HEK293 (cell line): ENCODE measurements around the gene RAB1B.

ENCODE experiments used
- EGR2 ChIP-seq: fragments of 450-650 bp; formaldehyde crosslinking; IDR thresholded peaks from 2 replicates; pipeline ENCODE4 v1.5.1; 2016; ENCODE audit warnings: low read depth, missing biosample characterization, missing genetic modification characterization
- GLI4 ChIP-seq: fragments of 450-650 bp; formaldehyde crosslinking; IDR thresholded peaks from 2 replicates; pipeline ENCODE4 v1.5.1; 2016; ENCODE audit warnings: missing biosample characterization, missing genetic modification characterization
- KLF9 ChIP-seq: fragments of 450-650 bp; formaldehyde crosslinking; IDR thresholded peaks from 2 replicates; pipeline ENCODE4 v1.5.1; 2016; ENCODE audit warnings: missing biosample characterization, missing genetic modification characterization, low read depth
- PBX3 ChIP-seq: sonication (generic); formaldehyde crosslinking; IDR thresholded peaks from 2 replicates; pipeline ENCODE4 v1.8.1; 2022; ENCODE audit warnings: mild to moderate bottlenecking, moderate library complexity, missing genetic modification reagents
- REPIN1 ChIP-seq: fragments of 450-650 bp; formaldehyde crosslinking; IDR thresholded peaks from 2 replicates; pipeline ENCODE4 v1.5.1; 2017; ENCODE audit warnings: missing biosample characterization, missing genetic modification characterization, low read depth
- SCRT1 ChIP-seq: fragments of 450-650 bp; formaldehyde crosslinking; IDR thresholded peaks from 2 replicates; pipeline ENCODE4 v1.5.1; 2016; ENCODE audit warnings: missing biosample characterization, missing genetic modification characterization, borderline replicate concordance
- SP3 ChIP-seq: fragments of 450-650 bp; formaldehyde crosslinking; IDR thresholded peaks from 2 replicates; pipeline ENCODE4 v1.5.1; 2016; ENCODE audit warnings: missing biosample characterization, missing genetic modification characterization
- TCF7L2 ChIP-seq: IDR thresholded peaks from 2 replicates; pipeline ENCODE4 v1.6.1; 2011; ENCODE audit warnings: low read depth, mild to moderate bottlenecking, inconsistent platforms, low read length, moderate library complexity, borderline replicate concordance
- WT1 ChIP-seq: fragments of 450-650 bp; formaldehyde crosslinking; IDR thresholded peaks from 2 replicates; pipeline ENCODE4 v1.5.1; 2016; ENCODE audit warnings: missing biosample characterization, missing genetic modification characterization
- YY1 ChIP-seq: fragments of 450-650 bp; formaldehyde crosslinking; IDR thresholded peaks from 2 replicates; pipeline ENCODE4 v1.5.1; 2018; ENCODE audit warnings: missing biosample characterization, missing genetic modification characterization
- ZFHX2 ChIP-seq: fragments of 450-650 bp; formaldehyde crosslinking; conservative IDR thresholded peaks from 2 replicates; pipeline ENCODE4 v1.5.1; 2016; ENCODE audit warnings: missing biosample characterization, missing genetic modification characterization
- ZNF112 ChIP-seq: fragments of 450-650 bp; formaldehyde crosslinking; IDR thresholded peaks from 2 replicates; pipeline ENCODE4 v1.5.0; 2017; ENCODE audit warnings: missing biosample characterization, missing genetic modification characterization
- ZNF132 ChIP-seq: fragments of 450-650 bp; formaldehyde crosslinking; IDR thresholded peaks from 2 replicates; pipeline ENCODE4 v1.5.1; 2017; ENCODE audit warnings: missing biosample characterization, missing genetic modification characterization, borderline replicate concordance
- ZNF184 ChIP-seq: fragments of 450-650 bp; IDR thresholded peaks from 2 replicates; pipeline ENCODE4 v1.5.1; 2018; ENCODE audit warnings: missing biosample characterization, mild to moderate bottlenecking, missing genetic modification characterization
- ZNF2 ChIP-seq: fragments of 450-650 bp; formaldehyde crosslinking; IDR thresholded peaks from 2 replicates; pipeline ENCODE4 v1.5.1; 2016; ENCODE audit warnings: missing biosample characterization, missing genetic modification characterization
- ZNF202 ChIP-seq: fragments of 450-650 bp; formaldehyde crosslinking; IDR thresholded peaks from 2 replicates; pipeline ENCODE4 v1.5.1; 2016; ENCODE audit warnings: missing biosample characterization, missing genetic modification characterization, borderline replicate concordance
- ZNF302 ChIP-seq: fragments of 450-650 bp; formaldehyde crosslinking; IDR thresholded peaks from 2 replicates; pipeline ENCODE4 v1.5.1; 2016; ENCODE audit warnings: missing biosample characterization, missing genetic modification characterization, low read depth
- ZNF37A ChIP-seq: fragments of 450-650 bp; IDR thresholded peaks from 2 replicates; pipeline ENCODE4 v1.5.1; 2018; ENCODE audit warnings: missing biosample characterization, missing genetic modification characterization
- ZNF501 ChIP-seq: fragments of 450-650 bp; formaldehyde crosslinking; IDR thresholded peaks from 2 replicates; pipeline ENCODE4 v1.5.1; 2016; ENCODE audit warnings: missing biosample characterization, missing genetic modification characterization
- ZNF610 ChIP-seq: fragments of 450-650 bp; formaldehyde crosslinking; IDR thresholded peaks from 2 replicates; pipeline ENCODE4 v1.5.1; 2016; ENCODE audit warnings: missing biosample characterization, missing genetic modification characterization, borderline replicate concordance
- ZNF654 ChIP-seq: fragments of 450-650 bp; formaldehyde crosslinking; IDR thresholded peaks from 2 replicates; pipeline ENCODE4 v1.5.1; 2016; ENCODE audit warnings: low read depth, missing biosample characterization, missing genetic modification characterization
- ZNF660 ChIP-seq: fragments of 450-650 bp; IDR thresholded peaks from 2 replicates; pipeline ENCODE4 v1.5.1; 2018; ENCODE audit warnings: missing biosample characterization, mild to moderate bottlenecking, missing genetic modification characterization
- ZNF785 ChIP-seq: fragments of 450-650 bp; formaldehyde crosslinking; IDR thresholded peaks from 2 replicates; pipeline ENCODE4 v1.5.1; 2016; ENCODE audit warnings: missing biosample characterization, missing genetic modification characterization
- ZNF791 ChIP-seq: fragments of 450-650 bp; formaldehyde crosslinking; IDR thresholded peaks from 2 replicates; pipeline ENCODE4 v1.5.1; 2016; ENCODE audit warnings: missing biosample characterization, missing genetic modification characterization
- ZNF792 ChIP-seq: fragments of 450-650 bp; formaldehyde crosslinking; IDR thresholded peaks from 2 replicates; pipeline ENCODE4 v1.5.1; 2016; ENCODE audit warnings: missing biosample characterization, missing genetic modification characterization
- ZSCAN16 ChIP-seq: fragments of 450-650 bp; formaldehyde crosslinking; IDR thresholded peaks from 2 replicates; pipeline ENCODE4 v1.5.1; 2016; ENCODE audit warnings: missing biosample characterization, missing genetic modification characterization
- TF ChIP-seq, protein P1 (sequence below): fragments of 450-650 bp; formaldehyde crosslinking; IDR thresholded peaks from 2 replicates; pipeline ENCODE4 v1.5.1; 2016; ENCODE audit warnings: missing biosample characterization, missing genetic modification characterization
- TF ChIP-seq, protein P2 (sequence below): fragments of 450-650 bp; formaldehyde crosslinking; IDR thresholded peaks from 2 replicates; pipeline ENCODE4 v1.5.1; 2016; ENCODE audit warnings: missing biosample characterization, missing genetic modification characterization
- TF ChIP-seq, protein P3 (sequence below): fragments of 450-650 bp; formaldehyde crosslinking; IDR thresholded peaks from 2 replicates; pipeline ENCODE4 v1.5.0; 2017; ENCODE audit warnings: missing biosample characterization, missing genetic modification characterization, borderline replicate concordance
- TF ChIP-seq, protein P4 (sequence below): fragments of 450-650 bp; formaldehyde crosslinking; IDR thresholded peaks from 2 replicates; pipeline ENCODE4 v1.5.1; 2017; ENCODE audit warnings: missing biosample characterization, missing genetic modification characterization

The RAB1B gene

DNA sequence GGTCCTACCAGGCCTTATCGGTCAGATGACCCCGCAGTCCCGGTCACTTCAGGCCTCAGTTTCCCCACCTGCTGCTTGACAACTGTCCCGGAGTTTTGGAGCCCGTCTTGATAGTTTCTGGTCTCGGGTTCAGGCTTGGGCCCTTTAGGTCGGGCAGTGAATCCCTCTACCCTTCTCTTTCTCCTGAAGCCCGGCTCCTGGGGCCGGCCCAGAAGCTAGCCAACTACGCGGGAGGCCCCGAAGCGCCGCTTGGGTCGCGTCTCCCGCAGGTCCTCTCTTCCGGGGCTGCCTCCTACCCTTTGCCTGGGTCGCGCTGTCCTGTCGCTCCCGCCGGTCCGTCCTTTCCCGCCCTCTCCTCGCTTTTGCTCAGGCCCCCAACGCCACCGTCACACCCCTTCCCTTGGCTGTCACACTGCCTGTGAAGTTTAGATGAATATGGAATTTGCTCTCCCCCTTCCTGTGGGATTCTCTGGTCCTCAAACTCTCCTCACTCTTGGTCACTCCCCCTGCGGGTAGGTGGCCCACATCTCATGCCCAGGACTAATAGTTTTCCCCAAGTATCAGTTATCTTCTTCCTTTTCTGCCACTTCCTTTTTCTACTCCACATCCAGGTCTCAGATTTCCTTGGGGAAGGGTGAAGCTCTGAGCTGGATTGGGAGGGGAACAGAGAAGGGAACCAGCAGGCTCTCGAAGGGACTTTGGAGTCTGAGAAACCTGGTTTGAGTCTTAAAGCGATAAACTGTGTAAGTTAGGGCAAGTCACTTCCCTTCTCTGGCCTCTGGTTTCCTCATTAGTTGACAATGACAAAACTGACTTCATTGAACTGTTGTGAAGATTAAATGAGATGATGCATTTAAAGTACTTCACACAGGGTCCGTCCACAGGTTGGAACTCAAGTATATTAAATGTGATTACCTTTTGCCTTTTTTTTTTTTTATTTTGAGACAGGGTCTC lies 790 bp downstream of the RAB1B start (continued):
- TF ChIP-seq ZSCAN16 (tag by site-specific recombination): no peak
- no peak for TF ChIP-seq ZFHX2 (tag by site-specific recombination)
- TF ChIP-seq ZNF184 (tag by site-specific recombination): no peak
- TF ChIP-seq ZNF112 (tag by site-specific recombination): no peak
- TF ChIP-seq ZNF791: no peak
- TF ChIP-seq ZNF610 (tag by site-specific recombination): no peak
- TF ChIP-seq, protein P1, sequence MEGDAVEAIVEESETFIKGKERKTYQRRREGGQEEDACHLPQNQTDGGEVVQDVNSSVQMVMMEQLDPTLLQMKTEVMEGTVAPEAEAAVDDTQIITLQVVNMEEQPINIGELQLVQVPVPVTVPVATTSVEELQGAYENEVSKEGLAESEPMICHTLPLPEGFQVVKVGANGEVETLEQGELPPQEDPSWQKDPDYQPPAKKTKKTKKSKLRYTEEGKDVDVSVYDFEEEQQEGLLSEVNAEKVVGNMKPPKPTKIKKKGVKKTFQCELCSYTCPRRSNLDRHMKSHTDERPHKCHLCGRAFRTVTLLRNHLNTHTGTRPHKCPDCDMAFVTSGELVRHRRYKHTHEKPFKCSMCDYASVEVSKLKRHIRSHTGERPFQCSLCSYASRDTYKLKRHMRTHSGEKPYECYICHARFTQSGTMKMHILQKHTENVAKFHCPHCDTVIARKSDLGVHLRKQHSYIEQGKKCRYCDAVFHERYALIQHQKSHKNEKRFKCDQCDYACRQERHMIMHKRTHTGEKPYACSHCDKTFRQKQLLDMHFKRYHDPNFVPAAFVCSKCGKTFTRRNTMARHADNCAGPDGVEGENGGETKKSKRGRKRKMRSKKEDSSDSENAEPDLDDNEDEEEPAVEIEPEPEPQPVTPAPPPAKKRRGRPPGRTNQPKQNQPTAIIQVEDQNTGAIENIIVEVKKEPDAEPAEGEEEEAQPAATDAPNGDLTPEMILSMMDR (tag by site-specific recombination): peak; percentile 29; the same call in 1 of the 2 replicates
- no peak for TF ChIP-seq WT1
- peak; percentile 40; the same call in 1 of the 2 replicates for TF ChIP-seq KLF9 (tag by site-specific recombination)
- TF ChIP-seq PBX3 (CRISPR knock-in tag): no peak
- TF ChIP-seq, protein P2, sequence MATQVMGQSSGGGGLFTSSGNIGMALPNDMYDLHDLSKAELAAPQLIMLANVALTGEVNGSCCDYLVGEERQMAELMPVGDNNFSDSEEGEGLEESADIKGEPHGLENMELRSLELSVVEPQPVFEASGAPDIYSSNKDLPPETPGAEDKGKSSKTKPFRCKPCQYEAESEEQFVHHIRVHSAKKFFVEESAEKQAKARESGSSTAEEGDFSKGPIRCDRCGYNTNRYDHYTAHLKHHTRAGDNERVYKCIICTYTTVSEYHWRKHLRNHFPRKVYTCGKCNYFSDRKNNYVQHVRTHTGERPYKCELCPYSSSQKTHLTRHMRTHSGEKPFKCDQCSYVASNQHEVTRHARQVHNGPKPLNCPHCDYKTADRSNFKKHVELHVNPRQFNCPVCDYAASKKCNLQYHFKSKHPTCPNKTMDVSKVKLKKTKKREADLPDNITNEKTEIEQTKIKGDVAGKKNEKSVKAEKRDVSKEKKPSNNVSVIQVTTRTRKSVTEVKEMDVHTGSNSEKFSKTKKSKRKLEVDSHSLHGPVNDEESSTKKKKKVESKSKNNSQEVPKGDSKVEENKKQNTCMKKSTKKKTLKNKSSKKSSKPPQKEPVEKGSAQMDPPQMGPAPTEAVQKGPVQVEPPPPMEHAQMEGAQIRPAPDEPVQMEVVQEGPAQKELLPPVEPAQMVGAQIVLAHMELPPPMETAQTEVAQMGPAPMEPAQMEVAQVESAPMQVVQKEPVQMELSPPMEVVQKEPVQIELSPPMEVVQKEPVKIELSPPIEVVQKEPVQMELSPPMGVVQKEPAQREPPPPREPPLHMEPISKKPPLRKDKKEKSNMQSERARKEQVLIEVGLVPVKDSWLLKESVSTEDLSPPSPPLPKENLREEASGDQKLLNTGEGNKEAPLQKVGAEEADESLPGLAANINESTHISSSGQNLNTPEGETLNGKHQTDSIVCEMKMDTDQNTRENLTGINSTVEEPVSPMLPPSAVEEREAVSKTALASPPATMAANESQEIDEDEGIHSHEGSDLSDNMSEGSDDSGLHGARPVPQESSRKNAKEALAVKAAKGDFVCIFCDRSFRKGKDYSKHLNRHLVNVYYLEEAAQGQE (tag by site-specific recombination): no peak
- TF ChIP-seq TCF7L2: no peak
- TF ChIP-seq ZNF202 (tag by site-specific recombination): no peak
- TF ChIP-seq ZNF37A (tag by site-specific recombination): no peak
- no peak for TF ChIP-seq GLI4 (tag by site-specific recombination)
- TF ChIP-seq ZNF792: no peak
- peak; percentile 9; the same call in 1 of the 2 replicates for TF ChIP-seq SP3 (tag by site-specific recombination)
- no peak for TF ChIP-seq ZNF2
- TF ChIP-seq, protein P3, sequence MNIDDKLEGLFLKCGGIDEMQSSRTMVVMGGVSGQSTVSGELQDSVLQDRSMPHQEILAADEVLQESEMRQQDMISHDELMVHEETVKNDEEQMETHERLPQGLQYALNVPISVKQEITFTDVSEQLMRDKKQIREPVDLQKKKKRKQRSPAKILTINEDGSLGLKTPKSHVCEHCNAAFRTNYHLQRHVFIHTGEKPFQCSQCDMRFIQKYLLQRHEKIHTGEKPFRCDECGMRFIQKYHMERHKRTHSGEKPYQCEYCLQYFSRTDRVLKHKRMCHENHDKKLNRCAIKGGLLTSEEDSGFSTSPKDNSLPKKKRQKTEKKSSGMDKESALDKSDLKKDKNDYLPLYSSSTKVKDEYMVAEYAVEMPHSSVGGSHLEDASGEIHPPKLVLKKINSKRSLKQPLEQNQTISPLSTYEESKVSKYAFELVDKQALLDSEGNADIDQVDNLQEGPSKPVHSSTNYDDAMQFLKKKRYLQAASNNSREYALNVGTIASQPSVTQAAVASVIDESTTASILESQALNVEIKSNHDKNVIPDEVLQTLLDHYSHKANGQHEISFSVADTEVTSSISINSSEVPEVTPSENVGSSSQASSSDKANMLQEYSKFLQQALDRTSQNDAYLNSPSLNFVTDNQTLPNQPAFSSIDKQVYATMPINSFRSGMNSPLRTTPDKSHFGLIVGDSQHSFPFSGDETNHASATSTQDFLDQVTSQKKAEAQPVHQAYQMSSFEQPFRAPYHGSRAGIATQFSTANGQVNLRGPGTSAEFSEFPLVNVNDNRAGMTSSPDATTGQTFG (tag by site-specific recombination): no peak
- no peak for TF ChIP-seq ZNF132
- no peak for TF ChIP-seq ZNF660
- TF ChIP-seq YY1: no peak
- no peak for TF ChIP-seq REPIN1 (tag by site-specific recombination)
- TF ChIP-seq ZNF302 (tag by site-specific recombination): no peak
- TF ChIP-seq ZNF785 (tag by site-specific recombination): no peak
- 0 out of 2 replicates have a peak, but pooled peaks have one; percentile 19 for TF ChIP-seq ZNF501
- TF ChIP-seq, protein P4, sequence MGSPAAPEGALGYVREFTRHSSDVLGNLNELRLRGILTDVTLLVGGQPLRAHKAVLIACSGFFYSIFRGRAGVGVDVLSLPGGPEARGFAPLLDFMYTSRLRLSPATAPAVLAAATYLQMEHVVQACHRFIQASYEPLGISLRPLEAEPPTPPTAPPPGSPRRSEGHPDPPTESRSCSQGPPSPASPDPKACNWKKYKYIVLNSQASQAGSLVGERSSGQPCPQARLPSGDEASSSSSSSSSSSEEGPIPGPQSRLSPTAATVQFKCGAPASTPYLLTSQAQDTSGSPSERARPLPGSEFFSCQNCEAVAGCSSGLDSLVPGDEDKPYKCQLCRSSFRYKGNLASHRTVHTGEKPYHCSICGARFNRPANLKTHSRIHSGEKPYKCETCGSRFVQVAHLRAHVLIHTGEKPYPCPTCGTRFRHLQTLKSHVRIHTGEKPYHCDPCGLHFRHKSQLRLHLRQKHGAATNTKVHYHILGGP: no peak
- TF ChIP-seq EGR2 (tag by site-specific recombination): no peak
- TF ChIP-seq ZNF654 (tag by site-specific recombination): no peak
- no peak for TF ChIP-seq SCRT1
